ENCODE results near the gene ASB13.

ASB13 gene

GRCh38 chr10:5589661-5590511, 76.5 kb downstream of the ASB13 start:
- no peak for DNase-seq (ENCODE audit: low read depth in 2 of 2)

- DNase-seq (ENCODE audit: low read depth in 2 of 2), result no peak
Observed at GRCh38 chr10:5589011-5589660, 77.3 kb downstream of the ASB13 start.
